ENCODE measurements around the gene SORT1. TPM values are rescaled to one million over a fixed set of nuclear protein-coding genes. Genes with fewer than 3 reads are reported as not detected.

The SORT1 gene
- total RNA-seq, 1 experiment from 2014 or later, result 47.9 TPM

DNA sequence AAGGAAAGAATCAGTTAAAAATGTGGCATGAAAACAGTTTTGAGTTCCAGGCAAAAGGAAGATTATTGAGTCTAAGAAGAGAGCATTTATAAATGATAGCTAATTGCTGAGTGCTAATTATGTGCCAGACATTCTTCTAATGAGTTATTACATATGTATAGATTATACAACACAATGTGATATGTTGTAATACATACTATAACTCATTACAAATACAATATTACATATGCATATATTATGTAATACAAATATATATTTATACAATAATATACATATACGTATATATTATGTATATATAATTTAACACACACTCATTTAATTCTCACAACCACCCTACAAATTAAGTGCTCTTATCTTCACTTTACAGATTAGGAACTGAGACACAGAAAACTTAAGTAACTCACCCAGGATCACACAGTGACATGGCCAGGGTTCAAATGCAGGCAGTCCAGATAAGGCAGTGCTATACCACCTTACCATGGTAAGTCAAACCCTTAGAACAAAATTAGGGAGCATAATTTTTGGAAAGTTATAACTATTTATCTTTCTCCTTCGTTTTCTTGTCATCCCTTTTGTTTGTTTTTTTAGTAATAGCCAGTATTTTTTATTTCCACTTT, 4.0 kb downstream of the SORT1 start:
- peaks cover 26 to 39% of the 10 kb centered on the region in 2 experiments for H3K4me1 Mint-ChIP-seq

More for the DNA sequence above, 4.0 kb downstream of the SORT1 start:
- Histone ChIP-seq H4K8ac (replicated peaks; ENCODE audit: insufficient read length, low read depth, low read length) (no peak overlapping the region), H3K27ac (ENCODE audit: insufficient read length, low read depth, low read length) (no peak overlapping the region), H3K4me2 (ENCODE audit: insufficient read depth, insufficient read length, low read length) (no peak overlapping the region), H3K9ac (ENCODE audit: extremely low read depth, insufficient read length, low read length) (no peak overlapping the region), H2BK120ac (ENCODE audit: low read depth, low read length, poor library complexity, severe bottlenecking) (no peak overlapping the region), H4K91ac (ENCODE audit: insufficient read length, low read depth, low read length) (no peak overlapping the region), H3K4me1 (ENCODE audit: insufficient read depth, low read length) (peaks cover 2% of the 10 kb centered on the region; the same call in 1 of the 2 replicates), H3K79me2 (ENCODE audit: insufficient read depth, low read length) (peaks cover 11% of the 10 kb centered on the region; the same call in 1 of the 2 replicates), H2AK5ac (ENCODE audit: insufficient read length, low read length) (no peak overlapping the region), H4K5ac (ENCODE audit: insufficient read length, low read depth, low read length) (no peak overlapping the region), H3K18ac (ENCODE audit: insufficient read length, low read depth, low read length) (no peak overlapping the region), H2AFZ (ENCODE audit: low read length) (no peak overlapping the region), H3K23ac (ENCODE audit: insufficient read length, low read depth, low read length) (no peak overlapping the region), H3K4ac (ENCODE audit: low read depth, low read length) (no peak overlapping the region), H2BK5ac (ENCODE audit: insufficient read length, low read length) (no peak overlapping the region), H3K27me3 (ENCODE audit: insufficient read depth, low read length) (no peaks in the 10 kb centered on the region), H2BK15ac (ENCODE audit: low read depth, low read length) (no peak overlapping the region), H2BK20ac (ENCODE audit: low read depth, low read length, poor library complexity, severe bottlenecking) (no peak overlapping the region), H3K14ac (ENCODE audit: insufficient read depth, low read length) (no peak overlapping the region), H2BK12ac (ENCODE audit: insufficient read length, low read depth, low read length) (no peak overlapping the region), H3K23me2 (ENCODE audit: insufficient read length, low read depth, low read length, poor library complexity, severe bottlenecking) (peaks cover 16% of the 10 kb centered on the region), H4K20me1 (ENCODE audit: control insufficient read depth, insufficient read depth, insufficient read length) (no peaks in the 10 kb centered on the region), H3K56ac (ENCODE audit: insufficient read length, low read depth, low read length) (no peak overlapping the region), H3T11ph (ENCODE audit: low read length) (no peak overlapping the region), H3K9me3 (ENCODE audit: control insufficient read depth, low read depth, low read length) (no peaks in the 10 kb centered on the region), H3K79me1 (ENCODE audit: insufficient read depth, low read depth, low read length, poor library complexity, severe bottlenecking) (peaks cover 9% of the 10 kb centered on the region)
- H3K9me3 Mint-ChIP-seq, result no peaks in the 10 kb centered on the region
- H3K27ac Mint-ChIP-seq, result no peak overlapping the region
- TF ChIP-seq CTCF (conservative IDR thresholded peaks at IDR 0.05), result no peak
- H3K4me3 Mint-ChIP-seq, result no peak overlapping the region
- WGBS (ENCODE audit: extremely low coverage, insufficient read length, low lambda C conversion rate), result no CpG with 5 or more reads among the region's 2 CpGs
- H3K36me3 Mint-ChIP-seq (ENCODE audit: insufficient read depth in 1 of 3, low read depth in 3 of 3), result peaks cover 0 to 3% (median 0%) of the 10 kb centered on the region in 3 experiments; a peak in 1 of 7 replicates
- DNase-seq, result no peak
- no peaks in the 10 kb centered on the region for H3K27me3 Mint-ChIP-seq (ENCODE audit: low read depth)
